SKM-1 (cell line): ENCODE data around the gene SLC25A20.

Source experiments
- DNase-seq: peaks from one replicate; lab custom pipeline; 2025; ENCODE audit not compliant: unreplicated experiment; lab: John Stamatoyannopoulos, UW

SLC25A20 gene

DNA sequence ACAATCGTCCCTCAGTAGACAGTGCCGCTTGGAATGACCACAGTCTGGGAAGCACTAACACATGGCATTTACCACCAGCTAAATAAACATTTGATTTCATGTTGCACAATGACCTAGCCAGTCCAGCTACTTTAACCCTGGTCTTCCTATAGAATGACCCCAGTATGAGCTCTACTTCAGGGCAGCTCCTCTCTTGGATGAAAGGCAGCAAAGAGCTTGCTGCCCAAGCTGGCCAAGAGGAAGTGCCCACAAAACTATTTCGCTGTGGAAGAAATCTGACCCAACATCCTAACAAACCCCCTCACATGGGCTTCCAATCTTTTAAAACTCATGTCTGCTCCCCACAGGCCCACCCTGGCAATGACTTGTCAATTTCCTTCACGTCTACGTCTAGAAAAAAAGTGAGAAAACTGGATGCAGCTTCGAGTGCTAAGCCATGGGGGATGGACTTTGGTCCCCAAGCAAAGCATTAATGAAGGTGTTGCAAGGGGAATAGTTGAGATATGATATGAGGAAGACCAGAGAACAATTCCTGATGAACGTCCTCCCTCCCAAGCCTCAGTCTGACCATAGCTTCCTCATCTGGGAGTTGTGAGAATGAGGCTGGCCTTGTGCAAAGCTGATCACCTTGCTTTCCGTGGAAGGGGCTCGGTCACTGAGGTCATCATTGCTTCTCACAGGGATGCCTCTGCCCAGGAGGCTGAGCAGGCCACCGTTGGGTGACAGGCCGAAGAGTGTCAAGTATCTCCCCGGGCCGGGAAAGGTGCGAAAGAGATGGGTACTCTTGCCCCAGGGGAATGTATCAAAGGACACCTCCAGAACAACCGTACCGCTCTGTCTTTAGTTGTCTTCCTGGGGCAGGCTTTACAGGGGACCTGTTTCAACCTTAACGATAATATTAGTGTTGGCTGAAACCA lies 964 bp downstream of the SLC25A20 start:
- DNase-seq: no peak

DNA sequence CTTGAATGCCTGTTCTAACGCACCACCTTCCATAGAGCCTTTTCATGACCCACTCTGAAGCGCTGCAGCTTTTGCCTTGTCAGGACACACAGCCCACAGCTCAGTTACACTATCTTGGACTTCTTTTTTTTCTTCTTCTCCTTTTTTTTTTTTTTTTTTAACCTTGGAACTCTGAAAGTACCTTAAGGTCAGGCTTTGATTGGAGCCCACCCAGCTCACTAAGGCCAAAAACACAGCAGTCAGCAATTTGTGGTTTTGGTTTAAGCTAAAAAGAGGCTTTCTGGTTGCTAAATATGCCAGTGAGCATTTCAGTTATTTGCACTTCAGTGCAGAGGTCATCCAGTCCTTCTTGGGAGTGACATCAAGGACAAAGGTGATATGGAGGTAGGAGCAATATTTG lies 1.7 kb downstream of the SLC25A20 start:
- DNase-seq: no peak

DNA sequence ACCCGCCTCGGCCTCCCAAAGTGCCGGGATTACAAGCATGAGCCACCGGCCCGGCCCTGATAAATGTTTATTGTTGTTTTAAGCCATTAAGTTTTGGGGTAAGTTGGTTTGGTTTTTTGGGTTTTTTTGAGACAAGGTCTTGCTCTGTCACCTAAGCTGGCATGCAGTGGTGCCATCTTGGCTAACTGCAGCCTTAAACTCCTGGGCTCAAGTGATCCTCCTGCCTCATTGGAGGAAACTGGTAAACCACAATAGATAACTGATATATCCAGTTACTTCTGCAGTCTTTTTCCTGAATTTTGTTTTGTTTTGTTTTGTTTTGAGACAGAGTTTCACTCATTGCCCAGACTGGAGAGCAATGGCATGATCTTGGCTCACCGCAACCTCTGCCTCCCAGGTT lies 4.2 kb downstream of the SLC25A20 start:
- DNase-seq: no peak

DNA sequence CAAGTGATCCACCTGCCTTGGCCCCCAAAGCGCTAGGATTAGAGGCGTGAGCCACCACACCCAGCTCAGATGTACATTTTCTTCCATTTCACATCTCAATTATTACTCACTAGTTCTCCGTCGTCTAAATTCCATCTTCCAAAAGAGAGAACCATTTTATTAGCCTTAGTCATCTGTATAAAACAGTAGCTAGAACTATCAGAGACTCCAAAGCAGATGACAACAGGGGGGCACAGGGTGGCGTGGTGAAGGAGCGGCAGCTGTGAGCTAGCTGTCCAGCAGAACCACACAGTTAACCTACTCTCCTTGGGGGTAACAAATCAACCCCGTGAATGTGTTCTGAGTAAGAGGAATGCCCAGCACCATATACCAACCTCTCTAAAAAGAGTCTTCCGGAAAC lies 7.1 kb downstream of the SLC25A20 start:
- DNase-seq: no peak

DNA sequence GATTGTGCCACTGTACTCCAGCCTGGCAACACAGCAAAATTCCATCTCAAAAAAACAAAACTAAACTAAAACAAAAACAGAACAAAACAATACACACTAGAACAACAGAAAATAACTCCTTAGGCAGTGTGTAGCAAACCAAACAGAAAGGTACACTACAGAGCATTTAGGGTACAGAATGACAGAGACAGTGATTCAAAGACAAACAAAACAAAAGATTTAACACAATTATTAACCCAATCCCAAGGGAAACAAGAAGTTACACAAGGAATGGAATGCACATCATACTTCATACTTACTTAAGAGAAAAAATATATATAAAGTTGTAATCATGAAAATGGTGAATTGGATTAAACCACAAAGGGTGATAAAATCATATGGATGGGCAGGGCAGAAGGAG lies 12.9 kb downstream of the SLC25A20 start:
- DNase-seq: no peak

DNA sequence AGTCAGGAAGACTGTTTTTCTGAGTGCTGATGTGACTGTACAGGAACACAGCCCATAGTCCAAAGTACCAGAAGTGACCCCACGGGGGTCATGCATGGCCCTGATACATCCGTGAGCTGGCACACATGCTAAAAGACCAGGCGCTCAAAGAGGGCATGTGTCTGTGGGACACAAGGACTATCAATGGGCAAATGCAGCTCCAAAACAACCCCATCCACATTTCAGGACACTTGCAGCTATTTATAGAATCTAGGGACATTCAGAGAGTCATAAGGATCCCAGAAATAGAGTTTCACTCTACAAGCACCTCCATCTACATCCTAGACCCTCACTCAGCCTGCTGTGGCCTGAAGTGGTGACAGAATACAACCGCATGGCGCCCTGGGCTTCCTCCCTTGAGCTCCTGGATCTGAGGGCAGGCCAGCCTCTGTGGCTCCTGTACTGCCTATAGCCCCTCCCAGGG lies 17.0 kb downstream of the SLC25A20 start:
- no peak for DNase-seq

DNA sequence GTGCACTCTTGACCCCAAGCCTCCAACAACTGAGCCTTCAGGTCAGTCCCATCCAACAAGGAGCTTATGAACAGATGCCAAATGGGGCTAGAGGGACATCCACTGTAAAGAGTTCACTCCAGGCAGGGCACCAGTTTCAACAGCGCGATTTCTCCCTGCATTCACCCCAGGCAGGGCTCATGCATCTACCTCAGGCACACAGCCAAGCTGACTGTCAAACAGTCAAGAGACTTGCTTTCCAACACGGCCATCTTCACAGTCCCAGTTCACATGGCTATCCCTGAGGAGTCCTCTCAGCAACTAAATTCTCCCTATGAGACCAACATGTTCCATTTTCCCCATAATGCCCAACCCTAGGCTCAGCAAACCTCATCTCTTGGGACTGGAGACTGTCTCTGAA lies 17.7 kb downstream of the SLC25A20 start:
- no peak for DNase-seq

DNA sequence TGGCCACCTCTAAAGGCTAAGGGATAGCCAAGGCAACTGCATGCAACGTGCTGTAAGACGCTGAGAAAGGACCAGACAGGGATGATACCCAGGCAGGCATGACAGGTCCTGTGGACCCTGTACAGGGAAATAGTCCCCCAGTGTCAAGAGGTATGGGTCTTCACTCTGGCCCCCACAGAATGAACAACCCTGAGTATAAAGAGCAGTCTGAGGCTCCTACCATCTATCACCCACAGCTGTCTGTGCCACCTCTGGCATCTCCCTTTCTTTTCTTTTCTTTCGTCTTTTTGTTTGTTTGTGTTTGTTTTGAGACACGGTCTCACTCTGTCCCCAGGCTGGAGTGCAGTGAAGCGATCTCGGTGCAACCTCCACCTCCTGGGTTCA lies 18.7 kb downstream of the SLC25A20 start:
- no peak for DNase-seq

DNA sequence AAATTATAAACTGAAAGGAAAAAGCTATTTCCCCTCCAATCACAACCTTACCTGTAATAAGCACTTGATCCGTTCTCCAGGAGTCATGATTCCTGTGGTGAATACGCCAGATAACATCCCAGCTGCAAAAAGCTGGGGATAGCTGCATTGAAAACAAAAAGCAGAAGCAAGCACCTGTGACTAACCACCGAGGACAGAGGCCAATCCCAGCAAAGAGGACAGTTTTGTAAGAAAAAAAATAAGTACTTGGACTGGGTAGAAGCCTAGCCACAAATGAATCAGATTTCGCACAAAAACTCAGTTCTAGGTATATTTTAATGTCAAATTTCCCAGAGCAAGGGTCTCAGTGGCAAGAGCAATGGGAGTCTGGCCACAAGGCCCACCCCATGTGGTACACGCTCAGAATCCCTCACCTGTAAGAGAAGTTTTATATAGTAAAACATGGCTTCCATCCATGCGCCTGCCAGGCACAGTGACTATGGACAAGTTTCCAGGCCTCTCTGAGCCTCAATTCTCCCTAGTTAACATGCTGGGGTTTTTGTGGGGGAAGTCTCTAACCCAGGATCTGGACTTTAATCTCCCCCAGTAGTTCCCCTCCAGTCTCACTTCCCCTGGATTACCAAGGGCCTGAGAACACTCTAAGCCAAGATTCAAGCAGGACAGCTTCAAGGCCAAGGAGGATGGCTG lies 19.2 kb downstream of the SLC25A20 start:
- DNase-seq: no peak

DNA sequence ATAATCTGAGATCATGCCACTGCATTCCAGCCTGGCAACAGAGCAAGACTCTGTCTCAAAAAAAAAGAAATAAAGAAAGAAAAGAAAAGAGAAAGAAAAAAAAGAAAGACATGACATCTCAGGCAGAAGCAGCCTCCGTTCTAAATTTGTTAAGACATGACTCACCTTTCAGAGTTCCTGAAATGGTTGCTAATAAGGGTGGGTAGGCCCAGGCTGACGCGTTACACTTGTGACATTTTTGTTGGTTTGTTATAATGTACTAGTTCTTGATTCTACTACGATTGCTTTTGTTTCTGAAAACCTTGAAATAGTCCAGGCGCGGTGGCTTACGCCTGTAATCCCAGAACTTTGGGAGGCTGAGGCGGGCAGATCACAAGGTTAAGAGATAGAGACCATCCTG lies 21.0 kb downstream of the SLC25A20 start:
- no peak for DNase-seq

DNA sequence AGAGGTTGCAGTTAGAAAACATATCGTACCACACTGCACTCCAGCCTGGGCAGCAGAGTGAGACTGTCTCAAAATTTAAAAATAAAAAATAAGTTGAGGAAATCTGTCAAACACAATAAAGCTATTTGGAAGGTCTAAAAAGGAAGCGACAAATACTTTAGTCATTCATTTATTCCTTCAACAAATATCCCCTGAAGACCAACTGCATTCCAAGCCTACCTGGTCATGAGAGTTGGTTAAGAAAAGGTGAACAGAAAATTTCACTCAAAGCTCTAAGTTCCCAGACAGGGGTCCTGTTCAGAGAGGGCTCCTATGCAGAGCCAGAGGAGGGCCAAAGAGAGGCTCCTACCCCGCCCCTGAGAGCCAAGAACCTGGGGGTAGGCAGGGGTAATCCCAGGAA lies 35.6 kb downstream of the SLC25A20 start:
- no peak for DNase-seq

DNA sequence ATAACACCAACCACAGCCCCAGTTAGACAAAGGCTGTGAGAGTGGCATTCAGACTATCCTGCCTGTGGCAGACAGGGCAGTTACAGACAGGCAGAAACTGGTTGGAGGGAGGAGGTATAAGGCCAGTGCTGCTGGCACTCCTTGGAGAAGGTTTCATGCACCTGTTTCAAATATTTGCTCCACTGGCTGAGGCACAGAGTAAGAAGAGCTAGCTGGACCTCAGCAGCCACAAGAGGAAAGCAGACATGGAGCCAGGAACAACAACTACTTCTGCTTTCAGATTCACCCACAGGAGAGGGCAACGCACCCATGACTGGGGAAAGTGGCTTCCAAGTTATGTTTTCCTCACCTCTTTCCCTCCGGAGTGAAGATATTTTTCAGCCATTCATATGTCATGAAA lies 39.5 kb downstream of the SLC25A20 start:
- DNase-seq: no peak

DNA sequence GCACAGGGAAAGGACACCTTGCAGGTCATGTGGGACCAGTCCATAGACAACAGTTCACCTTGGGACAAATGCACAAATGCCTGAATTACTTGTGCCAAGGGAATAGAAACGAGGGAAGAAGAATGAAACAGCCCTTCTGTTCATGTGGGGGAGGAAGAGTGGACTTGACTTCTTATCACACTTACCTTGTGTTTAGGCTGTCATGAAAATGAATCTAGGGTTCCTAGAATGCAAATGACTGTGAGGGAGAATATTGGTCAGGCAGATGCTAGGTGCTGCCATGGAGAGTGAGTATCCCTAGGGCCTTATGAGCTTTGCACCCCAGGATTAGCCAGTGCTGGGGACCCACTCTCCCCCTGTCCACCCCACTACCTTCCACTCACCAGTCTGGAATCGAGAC lies 40.0 kb downstream of the SLC25A20 start:
- DNase-seq: no peak

DNA sequence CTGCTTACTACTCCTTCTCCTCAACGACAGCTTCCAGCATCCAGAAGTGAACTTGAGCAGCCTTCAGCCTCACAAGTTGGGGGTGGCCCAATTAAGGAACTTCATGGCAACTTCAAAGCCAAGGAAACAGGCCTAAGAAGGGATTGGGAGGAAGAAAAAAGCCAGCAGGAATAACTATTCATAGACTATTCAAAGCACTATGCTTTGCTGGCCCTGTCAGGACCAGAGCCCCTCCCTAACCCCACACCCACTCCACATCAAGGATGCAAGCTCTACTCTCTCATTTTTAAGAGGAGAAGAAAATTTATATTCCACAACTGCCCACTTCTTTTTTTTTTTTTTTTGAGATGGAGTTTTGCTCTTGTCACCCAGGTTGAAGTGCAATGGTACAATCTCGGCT lies 41.0 kb downstream of the SLC25A20 start:
- no peak for DNase-seq

DNA sequence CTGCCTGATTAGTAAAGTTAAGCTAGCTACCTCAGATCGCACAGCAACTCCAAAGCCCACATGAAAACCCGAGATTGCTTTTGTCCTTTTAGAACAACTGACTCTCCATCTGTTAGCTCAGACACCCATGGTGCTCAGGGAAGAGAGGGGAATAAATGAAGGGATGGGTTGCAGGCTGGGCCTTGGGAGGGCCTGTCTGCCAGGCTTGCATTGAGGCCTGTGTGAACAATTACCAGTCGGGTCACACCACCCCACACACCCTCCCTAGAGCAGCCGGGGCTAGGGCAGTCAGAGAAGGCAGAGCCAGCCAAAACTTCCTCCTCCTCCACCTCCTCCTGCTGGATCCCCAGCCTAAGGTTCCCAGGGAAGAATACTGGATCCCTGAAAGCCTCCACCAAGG lies 42.2 kb downstream of the SLC25A20 start:
- no peak for DNase-seq

DNA sequence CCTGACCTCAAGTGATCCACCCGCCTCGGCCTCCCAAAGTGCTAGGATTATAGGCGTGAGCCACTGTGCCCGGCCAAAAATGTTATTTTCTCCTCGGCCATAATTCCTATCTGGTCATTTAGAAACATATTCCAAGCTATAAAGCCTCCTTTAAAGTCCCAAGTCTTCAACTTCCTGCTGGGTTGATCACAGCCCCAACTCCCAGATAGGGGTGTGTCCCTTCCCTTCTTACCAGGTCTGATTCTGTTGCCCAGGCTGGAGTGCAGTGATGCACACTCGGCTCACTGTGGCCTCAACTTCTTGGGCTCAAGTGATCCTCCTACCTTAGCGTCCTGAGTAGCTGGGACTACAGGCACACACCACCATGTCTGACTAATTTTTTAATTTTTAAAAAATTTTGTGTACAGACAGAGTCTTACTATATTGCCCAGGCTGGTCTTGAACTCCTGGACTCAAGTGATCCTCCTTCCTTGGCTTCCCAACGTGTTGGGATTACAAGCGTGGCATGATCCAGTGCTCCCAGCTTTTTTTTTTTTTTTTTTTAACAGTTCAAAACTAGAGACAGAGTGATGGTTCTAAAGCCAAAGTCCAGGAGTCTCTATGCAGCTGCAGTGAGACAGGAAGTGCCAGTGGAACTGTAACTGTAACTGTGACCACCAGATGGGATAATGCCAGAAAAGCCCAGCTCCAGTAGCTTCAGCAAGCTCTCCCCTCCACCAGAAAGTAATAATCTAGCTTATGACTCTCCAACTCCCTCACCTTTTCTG lies 42.8 kb downstream of the SLC25A20 start:
- DNase-seq: no peak

DNA sequence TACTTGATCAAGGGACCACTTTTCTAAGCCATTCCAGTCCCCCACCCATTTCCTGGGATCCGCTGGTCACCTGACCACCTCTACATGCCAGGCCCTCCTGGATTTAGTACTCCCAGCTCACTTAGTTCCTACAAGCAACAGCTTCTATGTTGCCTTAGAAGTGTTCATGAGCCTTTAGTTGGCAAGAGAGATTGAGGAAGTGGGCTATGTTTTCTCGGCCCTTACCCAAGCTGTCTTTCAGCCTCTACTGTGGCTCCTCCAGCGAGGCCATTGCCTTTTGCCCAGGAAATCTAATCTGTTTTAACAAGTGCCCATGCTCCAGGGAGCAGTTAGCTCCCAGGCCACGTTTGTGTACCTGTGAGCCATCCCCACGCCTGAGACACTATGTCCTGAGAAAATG lies 46.5 kb downstream of the SLC25A20 start:
- DNase-seq: no peak

DNA sequence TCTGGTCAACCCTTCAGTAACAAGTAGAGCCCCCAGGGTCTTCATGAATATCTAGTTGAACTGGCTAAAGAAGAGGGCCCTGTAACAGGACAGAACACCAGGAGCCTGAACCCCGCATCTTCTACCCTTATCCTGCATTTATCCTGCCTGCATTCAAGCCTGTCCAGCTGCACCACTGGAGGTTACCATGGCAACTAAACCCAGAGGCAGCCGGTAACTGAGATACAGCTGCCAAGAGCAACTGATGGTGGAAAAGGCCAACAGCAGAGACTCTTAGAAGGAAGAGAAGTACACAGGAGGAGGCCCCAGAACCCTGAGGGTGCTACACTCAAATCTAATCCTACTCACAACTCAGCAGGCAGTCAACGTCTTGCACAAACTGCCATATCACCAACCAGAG lies 47.3 kb downstream of the SLC25A20 start:
- DNase-seq: no peak

DNA sequence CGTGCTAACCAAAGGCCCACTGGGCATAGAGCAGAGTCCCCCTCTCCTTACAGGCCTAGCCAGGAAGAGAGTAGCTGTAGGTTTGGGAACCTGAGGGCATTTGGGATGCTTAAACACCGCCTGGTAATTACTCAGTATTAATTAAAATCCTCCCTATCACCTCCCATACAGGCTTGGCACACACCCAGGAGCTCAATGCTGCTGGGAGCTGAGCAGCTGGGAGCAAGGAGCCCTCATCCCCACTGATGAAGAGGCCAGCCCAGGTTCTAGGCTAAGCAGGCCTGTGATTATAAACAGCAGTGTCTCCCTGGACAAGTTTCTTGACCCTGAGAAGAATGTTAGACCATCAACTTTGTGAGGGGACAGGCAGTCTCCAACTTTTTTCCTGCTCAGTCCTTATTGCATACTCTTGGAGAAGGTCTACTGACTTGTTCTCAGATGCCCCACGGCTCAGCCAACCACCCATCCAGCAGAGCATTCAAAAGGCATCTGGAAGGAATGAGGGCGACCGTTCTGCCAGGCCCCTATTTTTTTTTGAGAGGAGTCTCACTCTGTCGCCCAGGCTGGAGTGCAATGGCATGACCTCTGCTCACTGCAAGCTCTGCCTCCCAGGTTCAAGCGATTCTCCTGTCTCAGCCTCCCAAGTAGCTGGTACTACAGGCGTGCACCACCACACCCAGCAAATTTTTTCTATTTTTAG lies 49.7 kb downstream of the SLC25A20 start:
- DNase-seq: no peak

DNA sequence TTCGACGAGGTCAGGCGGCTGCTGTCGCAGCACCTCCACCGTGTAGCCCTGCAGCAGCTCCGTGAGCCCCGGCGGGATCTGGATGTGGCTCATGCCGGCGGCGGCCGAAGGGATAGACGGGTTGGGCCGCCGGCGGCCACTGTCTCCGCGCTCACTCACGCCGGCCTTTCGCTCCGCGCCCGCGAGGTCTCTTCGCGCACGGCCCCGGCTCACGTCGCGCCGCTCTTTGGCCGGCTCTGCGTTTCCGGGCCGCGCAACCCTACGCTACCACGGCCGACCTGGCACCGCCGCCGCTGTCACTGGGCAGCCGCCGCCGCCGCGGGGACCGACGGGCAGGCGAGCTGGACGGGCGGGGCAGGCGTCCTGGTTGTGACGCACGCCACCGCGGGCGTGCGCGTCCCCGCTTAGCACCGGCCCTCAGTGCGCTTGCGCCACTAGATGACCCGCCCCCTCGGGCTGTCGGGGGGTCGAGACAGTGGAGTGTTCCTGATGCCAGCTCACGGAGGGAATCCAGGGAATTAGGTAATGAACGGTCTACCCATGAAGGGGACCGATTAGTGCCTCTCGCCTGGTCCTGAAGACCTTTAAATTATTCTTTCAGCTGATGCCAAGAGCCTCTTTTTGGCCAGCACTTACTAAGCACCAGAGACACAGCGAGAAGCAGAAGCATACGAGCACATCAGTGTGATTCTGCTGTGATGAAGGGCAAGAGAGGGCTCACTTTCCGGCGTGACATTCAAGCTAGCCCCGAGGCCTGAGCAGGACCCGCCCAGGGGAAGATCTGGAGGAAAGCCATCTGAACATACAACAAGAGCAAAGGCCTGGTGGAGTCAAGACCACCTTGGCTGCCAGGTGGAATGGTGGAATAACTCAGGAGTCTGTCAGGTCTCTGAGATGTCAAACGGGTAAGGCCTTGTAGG lies 50.9 kb downstream of the SLC25A20 start, which contains the start of gene PRKAR2A:
Gene PRKAR2A (minus strand): TSS at position 371 of the 920 bp plus-strand sequence. CDS start 278 bp downstream, at position 93.
- peak; percentile 76 for DNase-seq
